OCI-LY3 (cell line): ENCODE measurements around the gene USP1.

Experiments used
- EZH2phosphoT487 ChIP-seq: fragments of 200-600 bp; shearing (Covaris generic); IDR thresholded peaks from 2 replicates; pipeline ENCODE4 v1.6.1; 2018; ENCODE audit warnings: antibody characterized with exemption, mixed run types, low read depth
- TF ChIP-seq, protein P1 (sequence below): fragments of 200-600, 300-600 bp; sonication (generic); IDR thresholded peaks from 2 replicates; pipeline ENCODE4 v1.5.1; 2014; ENCODE audit warnings: antibody characterized with exemption, low read length, low read depth

DNA sequence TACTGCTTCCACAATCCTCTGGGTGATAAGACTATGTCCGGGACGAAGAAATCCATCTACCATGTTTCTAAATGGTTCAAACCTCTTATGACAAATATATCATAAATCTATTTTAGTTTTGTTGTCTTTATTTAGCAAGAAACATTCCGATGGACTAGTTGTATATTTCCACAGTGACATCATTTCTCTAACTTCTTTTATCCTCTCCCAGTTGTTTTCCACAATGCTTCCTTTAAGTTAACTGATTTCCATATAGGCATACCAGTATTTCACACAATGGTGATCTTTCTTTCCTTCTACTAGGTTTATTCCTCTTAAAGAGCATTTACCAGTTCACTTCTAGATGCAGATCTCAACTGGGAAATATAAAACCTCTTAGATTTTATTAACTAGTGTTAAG lies 44.8 kb downstream of the USP1 start:
- TF ChIP-seq, protein P1, sequence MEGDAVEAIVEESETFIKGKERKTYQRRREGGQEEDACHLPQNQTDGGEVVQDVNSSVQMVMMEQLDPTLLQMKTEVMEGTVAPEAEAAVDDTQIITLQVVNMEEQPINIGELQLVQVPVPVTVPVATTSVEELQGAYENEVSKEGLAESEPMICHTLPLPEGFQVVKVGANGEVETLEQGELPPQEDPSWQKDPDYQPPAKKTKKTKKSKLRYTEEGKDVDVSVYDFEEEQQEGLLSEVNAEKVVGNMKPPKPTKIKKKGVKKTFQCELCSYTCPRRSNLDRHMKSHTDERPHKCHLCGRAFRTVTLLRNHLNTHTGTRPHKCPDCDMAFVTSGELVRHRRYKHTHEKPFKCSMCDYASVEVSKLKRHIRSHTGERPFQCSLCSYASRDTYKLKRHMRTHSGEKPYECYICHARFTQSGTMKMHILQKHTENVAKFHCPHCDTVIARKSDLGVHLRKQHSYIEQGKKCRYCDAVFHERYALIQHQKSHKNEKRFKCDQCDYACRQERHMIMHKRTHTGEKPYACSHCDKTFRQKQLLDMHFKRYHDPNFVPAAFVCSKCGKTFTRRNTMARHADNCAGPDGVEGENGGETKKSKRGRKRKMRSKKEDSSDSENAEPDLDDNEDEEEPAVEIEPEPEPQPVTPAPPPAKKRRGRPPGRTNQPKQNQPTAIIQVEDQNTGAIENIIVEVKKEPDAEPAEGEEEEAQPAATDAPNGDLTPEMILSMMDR, result no peak
- TF ChIP-seq EZH2phosphoT487, result no peak
